ENCODE data around the gene ZNF225. TPM values are rescaled to one million over a fixed set of nuclear protein-coding genes. Genes with fewer than 3 reads are reported as not detected.

Gene ZNF225
- total RNA-seq, 4 donors from 2014 or later: 0.75 to 1.4 (median 1.1) TPM

DNA sequence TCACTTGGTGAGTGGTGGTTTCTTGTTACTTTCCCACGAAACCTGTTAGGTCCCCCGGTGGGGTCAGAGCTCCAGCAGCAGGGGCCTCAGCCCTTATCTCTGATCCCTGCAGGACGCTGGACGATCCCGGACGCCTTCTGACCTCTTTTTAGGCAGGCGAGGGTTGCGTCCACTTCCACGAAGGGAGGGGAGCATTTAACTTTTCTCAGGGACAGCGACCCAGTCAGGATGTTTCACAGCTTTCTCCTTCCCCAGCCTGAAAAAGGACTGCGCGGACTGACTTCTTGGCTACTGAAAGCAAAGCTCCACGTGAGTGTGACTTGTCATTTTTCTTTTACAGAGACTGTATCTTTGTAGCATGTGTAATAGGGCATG, 28.8 kb downstream of the ZNF225 start:
- Histone ChIP-seq H3K27ac (peak overlapping the region; percentile 78 to 87 (median 82)), H3K4me3 (peak overlapping the region; percentile 85 to 98 (median 88)), H3K27me3 (no peaks in the 10 kb centered on the region), H3K36me3 (peaks cover 0 to 32% of the 10 kb centered on the region in 2 donors), H3K4me1 (peaks cover 14 to 18% of the 10 kb centered on the region in 2 donors), H3K9me3 (no peaks in the 10 kb centered on the region)
- intact Hi-C loops (cut with DNase I; ENCODE audit: low total_unique reads) (no loop called here), in situ Hi-C loops (cut with MboI; ENCODE audit: low sequenced_read_pairs in 4 of 4) (loop anchor here in 1 of 4 donors (10.0 kb wide), 1 partner anchor 87 kb away; the partner anchor contains the start of gene ZNF223)
- ATAC-seq: peak; percentile 35 to 45
- no peak for DNase-seq
- no peak for TF ChIP-seq POLR2A (IDR thresholded peaks at IDR 0.05)
- TF ChIP-seq, protein P1, sequence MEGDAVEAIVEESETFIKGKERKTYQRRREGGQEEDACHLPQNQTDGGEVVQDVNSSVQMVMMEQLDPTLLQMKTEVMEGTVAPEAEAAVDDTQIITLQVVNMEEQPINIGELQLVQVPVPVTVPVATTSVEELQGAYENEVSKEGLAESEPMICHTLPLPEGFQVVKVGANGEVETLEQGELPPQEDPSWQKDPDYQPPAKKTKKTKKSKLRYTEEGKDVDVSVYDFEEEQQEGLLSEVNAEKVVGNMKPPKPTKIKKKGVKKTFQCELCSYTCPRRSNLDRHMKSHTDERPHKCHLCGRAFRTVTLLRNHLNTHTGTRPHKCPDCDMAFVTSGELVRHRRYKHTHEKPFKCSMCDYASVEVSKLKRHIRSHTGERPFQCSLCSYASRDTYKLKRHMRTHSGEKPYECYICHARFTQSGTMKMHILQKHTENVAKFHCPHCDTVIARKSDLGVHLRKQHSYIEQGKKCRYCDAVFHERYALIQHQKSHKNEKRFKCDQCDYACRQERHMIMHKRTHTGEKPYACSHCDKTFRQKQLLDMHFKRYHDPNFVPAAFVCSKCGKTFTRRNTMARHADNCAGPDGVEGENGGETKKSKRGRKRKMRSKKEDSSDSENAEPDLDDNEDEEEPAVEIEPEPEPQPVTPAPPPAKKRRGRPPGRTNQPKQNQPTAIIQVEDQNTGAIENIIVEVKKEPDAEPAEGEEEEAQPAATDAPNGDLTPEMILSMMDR (IDR thresholded peaks at IDR 0.05 in 4 of 5, conservative IDR thresholded peaks at IDR 0.05 in 1 of 5): no peak

- Histone ChIP-seq H3K4me3 (no peak overlapping the region), H3K27ac (no peak overlapping the region), H3K4me1 (no peaks in the 10 kb centered on the region), H3K36me3 (peaks cover 21 to 98% of the 10 kb centered on the region in 2 donors), H3K9me3 (peaks cover 0 to 12% (median 0%) of the 10 kb centered on the region in 3 donors), H3K27me3 (no peaks in the 10 kb centered on the region)
- intact Hi-C loops (cut with DNase I; ENCODE audit: low total_unique reads) (no loop called here), in situ Hi-C loops (cut with MboI; ENCODE audit: low sequenced_read_pairs in 4 of 4) (loop anchor here in 1 of 4 donors (10.0 kb wide), 1 partner anchor 95 kb away; the partner anchor contains the start of gene ZNF223)
- DNase-seq (no peak), ATAC-seq (no peak)
- TF ChIP-seq, protein P1 (IDR thresholded peaks at IDR 0.05 in 4 of 5, conservative IDR thresholded peaks at IDR 0.05 in 1 of 5): no peak
- no peak for TF ChIP-seq POLR2A (IDR thresholded peaks at IDR 0.05)
Observed at GRCh38 chr19:44149776-44150175, 36.6 kb downstream of the ZNF225 start.

- Histone ChIP-seq H3K36me3 (peaks cover 32 to 98% of the 10 kb centered on the region in 2 donors), H3K4me1 (no peaks in the 10 kb centered on the region), H3K27me3 (no peaks in the 10 kb centered on the region), H3K9me3 (peaks cover 0 to 29% (median 8%) of the 10 kb centered on the region in 3 donors), H3K27ac (no peak overlapping the region), H3K4me3 (no peak overlapping the region)
- no peak for TF ChIP-seq POLR2A (IDR thresholded peaks at IDR 0.05)
- TF ChIP-seq, protein P1 (IDR thresholded peaks at IDR 0.05 in 4 of 5, conservative IDR thresholded peaks at IDR 0.05 in 1 of 5): no peak
- ATAC-seq: no peak
- in situ Hi-C loops (cut with MboI; ENCODE audit: low sequenced_read_pairs in 4 of 4) (no loop called here), intact Hi-C loops (cut with DNase I; ENCODE audit: low total_unique reads) (no loop called here)
- no peak for DNase-seq
Observed at GRCh38 chr19:44151491-44151890, 38.3 kb downstream of the ZNF225 start.

DNA sequence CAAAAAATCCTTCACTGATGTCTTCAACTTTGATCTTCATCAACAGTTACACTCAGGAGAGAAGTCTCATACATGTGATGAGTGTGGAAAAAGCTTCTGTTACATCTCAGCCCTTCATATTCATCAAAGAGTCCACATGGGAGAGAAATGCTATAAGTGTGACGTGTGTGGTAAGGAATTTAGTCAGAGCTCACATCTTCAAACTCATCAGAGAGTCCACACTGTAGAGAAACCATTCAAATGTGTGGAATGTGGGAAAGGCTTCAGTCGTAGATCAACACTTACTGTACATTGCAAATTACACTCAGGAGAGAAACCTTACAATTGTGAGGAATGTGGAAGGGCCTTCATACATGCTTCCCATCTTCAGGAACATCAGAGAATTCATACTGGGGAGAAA, 43.3 kb downstream of the ZNF225 start:
- TF ChIP-seq POLR2A (IDR thresholded peaks at IDR 0.05): no peak
- TF ChIP-seq, protein P1 (IDR thresholded peaks at IDR 0.05 in 4 of 5, conservative IDR thresholded peaks at IDR 0.05 in 1 of 5): no peak
- intact Hi-C loops (cut with DNase I; ENCODE audit: low total_unique reads): no loop called here
- in situ Hi-C loops (cut with MboI; ENCODE audit: low sequenced_read_pairs in 4 of 4): no loop called here
- Histone ChIP-seq H3K4me3 (peak overlapping the region in 2 of 4 donors; percentile 4 to 43), H3K27ac (no peak overlapping the region), H3K36me3 (peaks cover 23 to 77% of the 10 kb centered on the region in 2 donors), H3K9me3 (peaks cover 13 to 70% (median 16%) of the 10 kb centered on the region in 3 donors), H3K4me1 (no peaks in the 10 kb centered on the region), H3K27me3 (no peaks in the 10 kb centered on the region)
- DNase-seq: no peak
- no peak for ATAC-seq

Measured in gastrocnemius medialis (tissue), 4 donors.